ENCODE measurements around the gene GMPS. TPM values are rescaled to one million over a fixed set of nuclear protein-coding genes. Genes with fewer than 3 reads are reported as not detected.

GMPS gene
- total RNA-seq, 1 donor from 2014 or later: 29.2 TPM

DNA sequence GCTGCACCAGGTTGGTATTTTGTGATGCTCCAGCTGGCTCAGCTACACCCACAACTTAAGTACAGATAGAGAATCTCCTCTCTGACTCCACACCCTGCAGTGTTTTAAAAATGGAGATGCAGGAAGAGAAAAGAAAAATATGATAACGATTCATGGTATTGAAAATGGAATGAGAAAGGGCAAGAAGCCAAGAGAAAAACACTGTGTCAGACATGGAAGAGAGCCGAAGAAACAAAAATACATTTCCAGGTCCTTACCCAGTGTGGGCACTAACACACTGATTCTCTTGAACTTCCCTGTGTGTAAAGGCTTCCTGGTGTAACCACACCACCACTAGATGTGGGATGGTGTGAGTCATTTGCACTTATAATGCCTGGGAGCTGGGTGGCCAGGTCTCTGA lies 93.1 kb downstream of the GMPS start:
- no peak for TF ChIP-seq POLR2A (IDR thresholded peaks at IDR 0.05)
- no peak for TF ChIP-seq POLR2AphosphoS5 (IDR thresholded peaks at IDR 0.05; ENCODE audit: insufficient read depth in 1 of 2, low read depth in 1 of 2)
- TF ChIP-seq CTCF (IDR thresholded peaks at IDR 0.05): no peak
- Histone ChIP-seq H3K27ac (no peak overlapping the region), H3K9me3 (no peaks in the 10 kb centered on the region), H3K36me3 (no peaks in the 10 kb centered on the region), H3K4me1 (no peaks in the 10 kb centered on the region), H3K27me3 (no peaks in the 10 kb centered on the region), H3K4me3 (no peak overlapping the region)
- intact Hi-C loops (cut with DNase I): no loop called here
- no peak for DNase-seq (ENCODE audit: extremely low spot score in 2 of 2)

DNA sequence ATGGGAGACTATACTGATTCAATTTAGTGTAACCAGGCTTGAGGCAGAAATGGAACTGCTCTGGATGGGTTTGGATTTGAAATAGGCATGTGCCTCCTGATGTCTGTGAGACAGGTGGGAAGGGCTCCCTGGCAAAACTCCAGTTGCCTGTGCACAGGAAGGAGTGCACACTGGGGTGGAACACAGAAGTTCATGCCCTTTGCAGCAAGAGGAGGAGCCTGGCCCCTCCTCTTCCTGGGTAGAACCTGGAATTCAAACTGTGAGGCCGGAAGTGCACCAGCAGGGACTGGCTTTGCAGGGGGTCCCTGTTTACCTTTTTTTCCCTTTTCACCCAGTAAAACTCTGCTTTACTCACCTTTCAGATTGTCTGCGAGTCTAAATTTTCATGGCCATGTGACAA lies 99.9 kb downstream of the GMPS start:
- no peak for DNase-seq (ENCODE audit: extremely low spot score in 2 of 2)
- no peaks in the 10 kb centered on the region for H3K36me3 ChIP-seq
- intact Hi-C loops (cut with DNase I): no loop called here
- no peaks in the 10 kb centered on the region for H3K27me3 ChIP-seq
- TF ChIP-seq POLR2A (IDR thresholded peaks at IDR 0.05): no peak
- no peak for TF ChIP-seq POLR2AphosphoS5 (IDR thresholded peaks at IDR 0.05; ENCODE audit: insufficient read depth in 1 of 2, low read depth in 1 of 2)
- TF ChIP-seq CTCF (IDR thresholded peaks at IDR 0.05): no peak
- no peaks in the 10 kb centered on the region for H3K9me3 ChIP-seq
- H3K27ac ChIP-seq: no peak overlapping the region
- no peak overlapping the region for H3K4me3 ChIP-seq
- no peaks in the 10 kb centered on the region for H3K4me1 ChIP-seq

DNA sequence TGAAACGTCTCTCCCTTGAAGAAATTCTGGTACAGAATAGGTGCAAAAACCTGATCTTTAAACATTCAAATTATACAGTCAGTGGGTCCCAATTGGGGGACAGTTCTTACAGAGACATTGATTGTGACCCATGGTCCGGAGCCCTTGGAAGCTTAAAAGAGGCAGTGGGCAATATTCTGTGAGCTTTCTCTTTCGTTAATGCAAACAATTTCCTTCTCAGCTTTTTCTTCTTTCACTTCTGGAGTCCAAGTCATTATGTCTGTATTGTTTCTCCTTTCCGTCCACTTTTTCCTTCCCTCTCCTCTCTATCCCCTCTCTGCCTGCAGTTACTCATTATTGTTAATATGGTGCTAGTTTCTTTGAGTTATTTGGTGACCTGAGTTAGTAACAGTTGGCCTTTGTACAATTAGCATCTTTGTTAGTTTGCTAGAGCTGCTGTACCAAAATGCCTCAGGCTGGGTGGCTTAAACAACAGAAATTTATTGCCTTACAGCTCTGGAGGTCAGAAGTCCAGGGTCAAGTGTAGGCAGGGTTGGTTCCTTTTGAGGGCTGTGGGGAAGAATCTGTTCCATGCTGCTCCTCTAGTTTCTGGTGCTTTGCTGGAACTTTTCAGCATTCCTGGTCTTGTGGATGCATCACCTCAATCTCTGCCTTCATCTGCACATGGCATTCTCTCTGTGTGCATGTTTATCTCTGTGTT lies 102.6 kb downstream of the GMPS start:
- Histone ChIP-seq H3K4me1 (no peaks in the 10 kb centered on the region), H3K36me3 (no peaks in the 10 kb centered on the region), H3K4me3 (no peak overlapping the region), H3K27me3 (no peaks in the 10 kb centered on the region), H3K27ac (no peak overlapping the region), H3K9me3 (no peaks in the 10 kb centered on the region)
- TF ChIP-seq CTCF (IDR thresholded peaks at IDR 0.05) (no peak), POLR2A (IDR thresholded peaks at IDR 0.05) (no peak), POLR2AphosphoS5 (IDR thresholded peaks at IDR 0.05; ENCODE audit: insufficient read depth in 1 of 2, low read depth in 1 of 2) (no peak)
- DNase-seq (ENCODE audit: extremely low spot score in 2 of 2): no peak
- intact Hi-C loops (cut with DNase I): no loop called here

DNA sequence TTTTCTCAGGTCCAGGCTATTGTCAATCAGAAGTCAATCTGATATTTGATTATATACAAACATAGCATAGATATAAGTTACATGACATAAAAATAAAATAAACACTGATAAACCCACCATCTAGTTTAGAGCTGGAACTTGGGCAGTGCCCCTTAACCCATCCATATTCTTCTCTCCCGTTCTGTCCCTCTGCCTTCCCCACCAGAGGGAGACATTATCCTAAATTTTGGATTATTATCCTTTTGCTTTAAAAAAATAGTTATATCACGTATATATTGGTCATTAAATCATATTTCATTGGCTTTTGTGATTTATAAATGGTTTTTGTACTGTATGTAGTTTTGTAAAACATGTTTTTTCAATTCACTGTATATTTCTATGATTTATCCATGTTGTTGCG lies 107.9 kb downstream of the GMPS start:
- no peak for DNase-seq (ENCODE audit: extremely low spot score in 2 of 2)
- Histone ChIP-seq H3K9me3 (no peaks in the 10 kb centered on the region), H3K27me3 (no peaks in the 10 kb centered on the region), H3K4me3 (no peak overlapping the region), H3K27ac (no peak overlapping the region), H3K36me3 (no peaks in the 10 kb centered on the region), H3K4me1 (no peaks in the 10 kb centered on the region)
- intact Hi-C loops (cut with DNase I): no loop called here
- TF ChIP-seq POLR2AphosphoS5 (IDR thresholded peaks at IDR 0.05; ENCODE audit: insufficient read depth in 1 of 2, low read depth in 1 of 2) (no peak), POLR2A (IDR thresholded peaks at IDR 0.05) (no peak), CTCF (IDR thresholded peaks at IDR 0.05) (no peak)

- intact Hi-C loops (cut with DNase I): no loop called here
- no peak overlapping the region for H3K4me3 ChIP-seq
Measured at GRCh38 chr3:155979746-155980145, 109.3 kb downstream of the GMPS start.

More at GRCh38 chr3:155979746-155980145, 109.3 kb downstream of the GMPS start:
- DNase-seq (ENCODE audit: extremely low spot score in 2 of 2): no peak
- Histone ChIP-seq H3K9me3 (no peaks in the 10 kb centered on the region), H3K27me3 (no peaks in the 10 kb centered on the region), H3K4me1 (no peaks in the 10 kb centered on the region), H3K27ac (no peak overlapping the region), H3K36me3 (no peaks in the 10 kb centered on the region)
- TF ChIP-seq POLR2A (IDR thresholded peaks at IDR 0.05): no peak
- TF ChIP-seq POLR2AphosphoS5 (IDR thresholded peaks at IDR 0.05; ENCODE audit: insufficient read depth in 1 of 2, low read depth in 1 of 2): no peak
- no peak for TF ChIP-seq CTCF (IDR thresholded peaks at IDR 0.05)
